ENCODE measurements around the gene SAMD7.

Gene SAMD7

GRCh38 chr3:169940470-169941181 lies 29.3 kb downstream of the SAMD7 start:
- no CpG with 5 or more reads among the region's 6 CpGs for WGBS (ENCODE audit: insufficient coverage, insufficient read length)
- Histone ChIP-seq H3K27me3 (ENCODE audit: control insufficient read depth, insufficient read depth, low read length) (no peaks in the 10 kb centered on the region), H3K27ac (ENCODE audit: low read length) (no peak overlapping the region), H3K36me3 (ENCODE audit: control insufficient read depth, insufficient read depth, low read length) (no peaks in the 10 kb centered on the region), H3K4me3 (ENCODE audit: low read length) (no peak overlapping the region), H3K4me1 (ENCODE audit: control insufficient read depth, insufficient read depth, low read length) (no peaks in the 10 kb centered on the region), H3K9me3 (ENCODE audit: control insufficient read depth, insufficient read depth, low read length) (peaks cover 2% of the 10 kb centered on the region; the same call in 1 of the 2 replicates)
- no peak for DNase-seq (ENCODE audit: low read depth, low spot score)

- DNase-seq (ENCODE audit: low read depth, low spot score) = no peak
- Histone ChIP-seq H3K36me3 (ENCODE audit: control insufficient read depth, insufficient read depth, low read length) (no peaks in the 10 kb centered on the region), H3K4me1 (ENCODE audit: control insufficient read depth, insufficient read depth, low read length) (no peaks in the 10 kb centered on the region), H3K9me3 (ENCODE audit: control insufficient read depth, insufficient read depth, low read length) (peaks cover 2% of the 10 kb centered on the region; the same call in 1 of the 2 replicates), H3K27me3 (ENCODE audit: control insufficient read depth, insufficient read depth, low read length) (no peaks in the 10 kb centered on the region), H3K4me3 (ENCODE audit: low read length) (no peak overlapping the region), H3K27ac (ENCODE audit: low read length) (no peak overlapping the region)
- no CpG with 5 or more reads among the region's 7 CpGs for WGBS (ENCODE audit: insufficient coverage, insufficient read length)
Observed at GRCh38 chr3:169945313-169945712, 33.9 kb downstream of the SAMD7 start.

- Histone ChIP-seq H3K4me3 (ENCODE audit: low read length) (no peak overlapping the region), H3K4me1 (ENCODE audit: control insufficient read depth, insufficient read depth, low read length) (no peaks in the 10 kb centered on the region), H3K9me3 (ENCODE audit: control insufficient read depth, insufficient read depth, low read length) (peaks cover 2% of the 10 kb centered on the region; the same call in 1 of the 2 replicates), H3K36me3 (ENCODE audit: control insufficient read depth, insufficient read depth, low read length) (no peaks in the 10 kb centered on the region), H3K27ac (ENCODE audit: low read length) (no peak overlapping the region), H3K27me3 (ENCODE audit: control insufficient read depth, insufficient read depth, low read length) (no peaks in the 10 kb centered on the region)
- no CpG with 5 or more reads among the region's 3 CpGs for WGBS (ENCODE audit: insufficient coverage, insufficient read length)
- no peak for DNase-seq (ENCODE audit: low read depth, low spot score)
Observed at GRCh38 chr3:169946336-169946735, 35.0 kb downstream of the SAMD7 start.

DNA sequence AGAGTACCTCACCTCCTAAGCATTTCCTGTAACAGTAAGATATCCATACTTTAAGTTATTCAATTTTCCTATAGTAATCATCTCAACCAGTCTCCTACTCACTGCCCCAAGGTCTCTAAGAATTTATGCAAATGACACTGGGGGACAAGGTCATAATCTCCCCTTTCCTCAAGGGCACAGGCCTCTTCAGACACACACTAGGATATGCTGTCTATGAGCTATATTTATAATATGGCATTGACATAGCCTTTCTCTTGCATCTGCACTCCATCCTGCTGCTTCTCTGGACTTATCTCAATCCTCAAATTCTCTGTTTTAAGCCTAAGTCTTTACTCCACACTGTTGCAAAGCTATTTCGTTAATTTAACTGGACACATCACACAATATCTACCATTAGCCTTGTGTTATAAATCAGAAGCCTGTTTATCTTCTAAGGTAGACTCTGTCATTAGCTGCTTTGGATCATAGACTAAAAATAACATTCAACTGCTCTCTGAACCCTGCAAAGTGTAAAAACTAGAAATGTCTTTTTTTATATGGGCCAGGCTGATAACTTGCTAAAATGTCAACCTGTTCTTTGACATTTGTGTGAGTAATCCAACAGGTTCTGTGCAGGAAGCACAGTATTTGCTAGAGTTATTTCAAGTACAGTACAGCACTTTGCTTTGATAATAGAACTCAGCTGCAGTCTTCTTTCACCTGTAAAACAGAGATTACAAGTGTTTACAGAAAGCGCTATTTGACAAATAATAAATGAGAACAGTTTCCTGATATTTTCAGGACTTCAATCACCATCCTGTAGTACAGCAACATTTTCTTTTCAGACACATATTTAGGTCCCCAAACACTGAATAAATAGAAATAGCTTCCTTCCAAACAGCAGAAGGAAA lies 37.4 kb downstream of the SAMD7 start:
- H3K4me3 ChIP-seq (ENCODE audit: low read length) = no peak overlapping the region
- H3K9me3 ChIP-seq (ENCODE audit: control insufficient read depth, insufficient read depth, low read length) = no peaks in the 10 kb centered on the region
- DNase-seq (ENCODE audit: low read depth, low spot score) = no peak
- no peaks in the 10 kb centered on the region for H3K4me1 ChIP-seq (ENCODE audit: control insufficient read depth, insufficient read depth, low read length)
- no peak overlapping the region for H3K27ac ChIP-seq (ENCODE audit: low read length)
- H3K36me3 ChIP-seq (ENCODE audit: control insufficient read depth, insufficient read depth, low read length) = no peaks in the 10 kb centered on the region
- WGBS (ENCODE audit: insufficient coverage, insufficient read length) = no CpG with 5 or more reads among the region's 2 CpGs
- no peaks in the 10 kb centered on the region for H3K27me3 ChIP-seq (ENCODE audit: control insufficient read depth, insufficient read depth, low read length)

GRCh38 chr3:169952045-169952444 lies 40.7 kb downstream of the SAMD7 start:
- H3K36me3 ChIP-seq (ENCODE audit: control insufficient read depth, insufficient read depth, low read length) = no peaks in the 10 kb centered on the region
- H3K4me1 ChIP-seq (ENCODE audit: control insufficient read depth, insufficient read depth, low read length) = no peaks in the 10 kb centered on the region
- H3K27ac ChIP-seq (ENCODE audit: low read length) = no peak overlapping the region
- no peaks in the 10 kb centered on the region for H3K27me3 ChIP-seq (ENCODE audit: control insufficient read depth, insufficient read depth, low read length)
- no CpG with 5 or more reads among the region's 1 CpG for WGBS (ENCODE audit: insufficient coverage, insufficient read length)
- no peak overlapping the region for H3K4me3 ChIP-seq (ENCODE audit: low read length)
- DNase-seq (ENCODE audit: low read depth, low spot score) = no peak
- H3K9me3 ChIP-seq (ENCODE audit: control insufficient read depth, insufficient read depth, low read length) = peaks cover 2% of the 10 kb centered on the region; the same call in 1 of the 2 replicates

- H3K9me3 ChIP-seq (ENCODE audit: control insufficient read depth, insufficient read depth, low read length) = peaks cover 2% of the 10 kb centered on the region; the same call in 1 of the 2 replicates
- no peak for DNase-seq (ENCODE audit: low read depth, low spot score)
- no peak overlapping the region for H3K27ac ChIP-seq (ENCODE audit: low read length)
- H3K4me1 ChIP-seq (ENCODE audit: control insufficient read depth, insufficient read depth, low read length) = no peaks in the 10 kb centered on the region
- no peaks in the 10 kb centered on the region for H3K27me3 ChIP-seq (ENCODE audit: control insufficient read depth, insufficient read depth, low read length)
- no peak overlapping the region for H3K4me3 ChIP-seq (ENCODE audit: low read length)
- WGBS (ENCODE audit: insufficient coverage, insufficient read length) = 100% methylated on average over 1 of the region's 3 CpGs
- H3K36me3 ChIP-seq (ENCODE audit: control insufficient read depth, insufficient read depth, low read length) = no peaks in the 10 kb centered on the region
Observed at GRCh38 chr3:169953462-169954141, 42.2 kb downstream of the SAMD7 start.

DNA sequence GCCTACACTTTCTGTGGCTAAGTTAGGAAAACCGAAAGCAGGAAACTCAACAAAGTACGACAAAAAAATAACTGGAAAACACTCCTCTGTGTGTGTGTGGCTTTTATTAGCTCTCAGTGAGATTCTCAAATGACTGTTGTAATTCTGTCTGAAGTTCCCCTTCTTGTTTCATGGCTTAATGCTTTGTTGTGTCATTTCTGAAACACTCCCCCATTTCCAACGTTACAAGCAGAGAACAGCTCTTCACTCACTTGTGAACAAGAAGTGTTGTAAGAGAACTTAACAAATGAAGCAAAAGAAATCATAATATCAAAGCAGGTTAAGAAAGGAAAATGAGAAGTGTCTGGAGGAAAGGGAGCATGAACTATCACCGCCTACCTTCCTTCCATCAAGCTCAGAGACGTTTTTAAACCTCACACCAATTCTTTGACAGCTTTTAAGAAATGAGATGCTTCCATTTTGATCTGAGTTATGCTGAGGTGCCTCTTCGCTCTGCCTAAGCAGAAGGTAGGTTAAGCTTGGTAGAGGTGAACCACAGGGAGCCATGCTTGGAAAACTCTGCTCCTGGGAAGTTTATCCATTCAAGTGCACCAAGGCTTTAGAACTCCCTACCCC lies 42.9 kb downstream of the SAMD7 start:
- Histone ChIP-seq H3K27me3 (ENCODE audit: control insufficient read depth, insufficient read depth, low read length) (no peaks in the 10 kb centered on the region), H3K9me3 (ENCODE audit: control insufficient read depth, insufficient read depth, low read length) (peaks cover 2% of the 10 kb centered on the region; the same call in 1 of the 2 replicates), H3K4me1 (ENCODE audit: control insufficient read depth, insufficient read depth, low read length) (no peaks in the 10 kb centered on the region), H3K4me3 (ENCODE audit: low read length) (no peak overlapping the region), H3K36me3 (ENCODE audit: control insufficient read depth, insufficient read depth, low read length) (no peaks in the 10 kb centered on the region), H3K27ac (ENCODE audit: low read length) (no peak overlapping the region)
- no peak for DNase-seq (ENCODE audit: low read depth, low spot score)
- no CpG with 5 or more reads among the region's 6 CpGs for WGBS (ENCODE audit: insufficient coverage, insufficient read length)

- Histone ChIP-seq H3K36me3 (ENCODE audit: control insufficient read depth, insufficient read depth, low read length) (no peaks in the 10 kb centered on the region), H3K27ac (ENCODE audit: low read length) (no peak overlapping the region), H3K4me3 (ENCODE audit: low read length) (no peak overlapping the region), H3K27me3 (ENCODE audit: control insufficient read depth, insufficient read depth, low read length) (no peaks in the 10 kb centered on the region), H3K9me3 (ENCODE audit: control insufficient read depth, insufficient read depth, low read length) (peaks cover 2% of the 10 kb centered on the region; the same call in 1 of the 2 replicates), H3K4me1 (ENCODE audit: control insufficient read depth, insufficient read depth, low read length) (no peaks in the 10 kb centered on the region)
- no peak for DNase-seq (ENCODE audit: low read depth, low spot score)
- no CpG with 5 or more reads among the region's 2 CpGs for WGBS (ENCODE audit: insufficient coverage, insufficient read length)
Observed at GRCh38 chr3:169955406-169955805, 44.0 kb downstream of the SAMD7 start.

DNA sequence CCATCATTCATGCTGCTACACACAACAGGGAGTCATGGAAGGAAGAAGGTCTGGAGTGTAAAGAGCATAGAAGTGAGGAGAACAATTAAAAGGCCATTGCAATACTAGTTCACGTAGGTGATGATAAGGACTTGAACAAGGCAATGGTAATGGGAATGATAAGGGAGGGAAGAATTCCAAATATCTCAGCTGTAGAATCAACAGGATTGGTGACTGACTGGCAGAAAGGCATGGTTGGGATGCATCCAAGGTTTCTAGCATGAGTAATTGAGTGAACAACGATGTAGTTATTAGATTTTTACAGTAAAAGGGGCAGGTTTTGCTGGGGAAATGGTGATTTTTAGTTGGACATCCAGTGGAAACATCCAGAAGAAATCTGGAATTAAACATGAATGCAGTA lies 52.8 kb downstream of the SAMD7 start:
- Histone ChIP-seq H3K4me1 (ENCODE audit: control insufficient read depth, insufficient read depth, low read length) (no peaks in the 10 kb centered on the region; the same call in 1 of the 2 replicates), H3K27me3 (ENCODE audit: control insufficient read depth, insufficient read depth, low read length) (no peaks in the 10 kb centered on the region), H3K9me3 (ENCODE audit: control insufficient read depth, insufficient read depth, low read length) (no peaks in the 10 kb centered on the region), H3K27ac (ENCODE audit: low read length) (no peak overlapping the region), H3K36me3 (ENCODE audit: control insufficient read depth, insufficient read depth, low read length) (no peaks in the 10 kb centered on the region), H3K4me3 (ENCODE audit: low read length) (no peak overlapping the region)
- DNase-seq (ENCODE audit: low read depth, low spot score) = no peak
- no CpG with 5 or more reads among the region's 2 CpGs for WGBS (ENCODE audit: insufficient coverage, insufficient read length)
